Stimulated activated CD4-positive, alpha-beta T cell treated with anti-CD3 and anti-CD28 coated beads, Interleukin-1b, Interleukin-23, amount 100 ng/mL, for 24 hours (primary cell): ENCODE data around the gene COL9A3.

Experiments used
- DNase-seq, 4 experiments: peaks; one replicate each; pipeline ENCODE4 v3.0.0-alpha.2; 2020; ENCODE audit warnings: low read depth in 4 of 4, low spot score in 1 of 4

The COL9A3 gene

GRCh38 chr20:62876902-62877816 is 60.3 kb downstream of the COL9A3 start:
- no peak for DNase-seq

GRCh38 chr20:62878244-62879038 is 61.6 kb downstream of the COL9A3 start:
- no peak for DNase-seq

- no peak for DNase-seq
Observed at GRCh38 chr20:62879275-62880146, 62.7 kb downstream of the COL9A3 start.

GRCh38 chr20:62880147-62880934 is 63.5 kb downstream of the COL9A3 start:
- DNase-seq = no peak

GRCh38 chr20:62880935-62881661 is 64.2 kb downstream of the COL9A3 start:
- DNase-seq = no peak

- DNase-seq = no peak
Observed at GRCh38 chr20:62881662-62882395, 65.0 kb downstream of the COL9A3 start.

DNA sequence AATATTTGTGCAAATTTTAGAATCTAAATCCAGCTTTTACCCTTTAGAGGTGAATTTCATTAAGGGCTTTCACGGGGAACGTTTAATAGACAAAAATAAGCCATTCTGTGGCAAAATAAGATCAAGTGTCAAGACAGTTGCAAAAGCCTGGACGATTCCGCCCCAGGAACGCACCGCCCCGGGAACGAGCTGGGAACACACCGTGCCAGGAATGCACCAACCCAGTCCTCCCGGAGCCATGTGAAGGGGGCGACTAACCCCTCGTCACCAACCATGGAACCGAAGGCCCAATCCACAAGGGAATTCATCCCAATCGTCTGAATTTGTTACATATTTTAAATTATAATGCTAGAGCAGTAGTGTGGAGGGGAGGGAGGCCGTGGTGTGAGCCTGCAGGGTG is 65.6 kb downstream of the COL9A3 start:
- DNase-seq = no peak

GRCh38 chr20:62884556-62884955 is 67.7 kb downstream of the COL9A3 start:
- no peak for DNase-seq

- DNase-seq = no peak
Observed at GRCh38 chr20:62885046-62885895, 68.4 kb downstream of the COL9A3 start.

GRCh38 chr20:62885896-62886708 is 69.3 kb downstream of the COL9A3 start:
- no peak for DNase-seq

- DNase-seq = no peak
Observed at GRCh38 chr20:62886709-62887058, 69.8 kb downstream of the COL9A3 start.

DNA sequence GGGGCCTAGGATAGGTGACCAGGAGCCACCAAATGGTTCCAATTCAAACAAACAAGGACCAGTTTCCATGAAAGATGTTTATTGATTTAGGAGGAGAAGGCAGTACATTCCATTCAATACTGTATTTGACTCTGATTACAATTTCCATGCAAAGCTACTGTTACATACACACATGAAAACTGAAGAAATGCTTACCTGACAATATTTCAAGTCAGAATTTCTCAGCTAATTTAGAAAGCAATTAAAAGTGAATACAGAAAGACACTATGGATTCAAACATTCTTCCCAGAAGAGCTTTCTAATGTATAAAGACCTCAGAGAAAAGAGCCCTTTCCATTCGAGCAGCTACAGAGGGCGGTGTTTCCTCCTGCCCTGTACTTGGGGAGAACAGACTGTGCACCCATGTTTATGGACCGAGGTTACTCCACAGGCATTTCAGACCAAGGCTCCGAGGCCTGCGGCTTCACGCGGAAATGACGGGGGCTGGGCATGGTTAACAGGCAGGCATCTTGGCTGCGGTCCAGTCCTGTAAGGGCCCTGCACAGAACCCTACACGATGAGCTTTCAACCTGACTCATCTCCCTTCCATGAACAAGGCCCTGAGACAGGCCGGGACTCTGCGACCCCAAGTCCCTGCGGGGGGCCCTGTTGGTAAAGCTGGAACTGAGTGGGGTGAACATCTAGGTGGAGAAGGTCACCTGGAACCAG is 70.5 kb downstream of the COL9A3 start:
- DNase-seq = no peak

GRCh38 chr20:62887860-62888239 is 71.0 kb downstream of the COL9A3 start:
- DNase-seq = no peak

DNA sequence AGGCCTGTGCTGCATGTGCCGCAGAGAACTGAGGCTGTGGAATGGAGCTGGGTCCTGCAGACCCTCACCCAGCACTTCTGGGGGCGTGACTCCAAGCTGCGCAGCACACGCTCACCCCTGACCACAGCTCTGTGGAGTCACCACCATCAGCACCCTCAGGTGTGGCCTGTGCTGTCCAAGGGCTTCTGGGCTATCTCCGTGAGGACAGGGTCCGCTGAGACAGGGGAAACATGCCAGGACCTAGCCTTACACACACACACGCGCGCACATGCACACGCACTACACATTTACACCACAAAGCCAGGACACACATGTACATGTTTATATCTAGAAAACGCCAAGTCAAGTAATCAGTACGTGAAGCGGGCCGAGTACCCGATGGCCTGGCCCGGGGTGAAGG is 71.6 kb downstream of the COL9A3 start:
- no peak for DNase-seq

DNA sequence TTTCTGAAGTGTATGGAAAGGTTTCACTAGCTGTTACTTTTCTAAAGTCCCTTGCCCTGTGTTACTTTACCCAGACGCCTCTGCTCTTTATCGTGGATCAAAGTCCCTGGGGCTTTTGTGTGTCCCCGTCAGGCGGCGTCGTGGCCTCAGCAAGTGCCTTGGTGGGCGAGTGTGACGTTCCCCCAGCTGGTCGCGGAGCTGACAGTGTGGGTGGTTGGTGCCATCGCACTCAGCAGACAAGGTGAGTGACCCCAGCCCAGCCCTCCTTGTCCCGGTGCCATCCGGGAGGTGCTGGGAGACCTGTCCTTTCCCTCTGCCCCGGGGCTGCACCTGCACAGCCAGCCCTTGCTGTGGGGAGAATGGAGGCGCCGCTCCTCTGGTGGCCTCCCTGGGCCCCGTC is 72.1 kb downstream of the COL9A3 start:
- DNase-seq = no peak

- DNase-seq = no peak
Observed at GRCh38 chr20:62889411-62889810, 72.6 kb downstream of the COL9A3 start.

DNA sequence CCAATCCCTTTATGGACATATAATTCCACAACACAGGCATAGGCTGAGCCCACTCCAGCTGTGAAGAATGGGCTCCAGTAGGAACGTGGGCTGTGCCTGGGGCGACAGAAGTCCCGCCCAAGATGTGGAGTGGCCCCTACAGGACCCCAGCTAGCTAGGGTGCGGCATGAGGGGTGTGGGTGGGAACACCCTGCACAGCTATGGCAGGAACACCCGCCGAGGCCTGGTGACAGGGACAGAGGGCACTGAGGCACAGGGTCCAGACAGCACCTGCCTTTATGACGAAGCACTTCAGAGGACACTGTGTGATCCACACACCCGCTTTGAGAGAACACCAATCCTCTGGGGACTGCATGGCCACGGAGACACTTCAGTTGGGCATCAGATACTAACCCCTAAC is 73.0 kb downstream of the COL9A3 start:
- no peak for DNase-seq
